ENCODE results near the gene ZRANB3.

- no peak for TF ChIP-seq CTCF (optimal IDR thresholded peaks at IDR 0.05 in 1 of 3, IDR thresholded peaks at IDR 0.05 in 1 of 3, conservative IDR thresholded peaks at IDR 0.05 in 1 of 3; ENCODE audit: extremely low read depth in 1 of 3, insufficient read depth in 2 of 3, low read length in 3 of 3)
- TF ChIP-seq EZH2 (IDR thresholded peaks at IDR 0.05; ENCODE audit: low read length) = no peak
Measured at GRCh38 chr2:135246711-135247270, 284.2 kb downstream of the ZRANB3 start.
